ENCODE data around the gene GFRA1. TPM values are rescaled to one million over a fixed set of nuclear protein-coding genes. Genes with fewer than 3 reads are reported as not detected.

Gene GFRA1
- total RNA-seq, 1 experiment from 2014 or later, result not detected

DNA sequence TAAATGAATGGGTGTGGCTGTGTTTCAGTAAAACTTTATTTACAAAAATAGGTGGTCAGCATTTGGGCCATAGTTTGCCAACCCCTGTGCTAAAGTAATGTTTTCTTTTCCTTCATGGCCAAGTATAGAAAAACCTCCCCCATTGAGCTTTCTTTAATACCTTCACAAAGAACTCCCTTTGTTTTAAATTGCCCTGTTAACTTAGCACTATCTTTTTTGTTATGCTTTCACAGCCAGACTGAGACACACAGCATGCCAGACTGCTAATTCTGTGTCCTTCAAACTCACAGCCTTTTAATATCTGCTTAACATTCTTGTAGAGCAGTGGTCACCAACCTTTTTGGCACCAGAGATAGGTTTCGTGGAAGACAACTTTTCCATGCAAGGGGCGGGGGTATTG lies 78.0 kb downstream of the GFRA1 start:
- DNase-seq (ENCODE audit: low spot score), result no peak
- H3K9me3 ChIP-seq (ENCODE audit: low read depth, low read length, poor library complexity, severe bottlenecking), result no peaks in the 10 kb centered on the region
- H3K4me3 ChIP-seq (ENCODE audit: low read depth, low read length, poor library complexity, severe bottlenecking), result no peak overlapping the region
- no peak overlapping the region for H3K27ac ChIP-seq (ENCODE audit: low read depth, low read length, poor library complexity, severe bottlenecking)
- POLR2A ChIA-PET (ENCODE audit: low non-redundant PET), result no interaction called here
- no peaks in the 10 kb centered on the region for H3K36me3 ChIP-seq (ENCODE audit: insufficient read depth, low read length, poor library complexity, severe bottlenecking)
- intact Hi-C loops (cut with micrococcal nuclease; ENCODE audit: unreplicated experiment), result no loop called here
- no peaks in the 10 kb centered on the region for H3K4me1 ChIP-seq (ENCODE audit: insufficient read depth, low read length, poor library complexity, severe bottlenecking)
- H3K27me3 ChIP-seq (replicated peaks; ENCODE audit: insufficient read depth, low read depth, low read length, poor library complexity), result peaks cover 21% of the 10 kb centered on the region
- CTCF ChIA-PET, result interaction anchor here (0.6 kb wide), 1 partner anchor 744 kb away, joined by 3 read pairs; no protein-coding TSS in a partner anchor
- TF ChIP-seq, protein P1, sequence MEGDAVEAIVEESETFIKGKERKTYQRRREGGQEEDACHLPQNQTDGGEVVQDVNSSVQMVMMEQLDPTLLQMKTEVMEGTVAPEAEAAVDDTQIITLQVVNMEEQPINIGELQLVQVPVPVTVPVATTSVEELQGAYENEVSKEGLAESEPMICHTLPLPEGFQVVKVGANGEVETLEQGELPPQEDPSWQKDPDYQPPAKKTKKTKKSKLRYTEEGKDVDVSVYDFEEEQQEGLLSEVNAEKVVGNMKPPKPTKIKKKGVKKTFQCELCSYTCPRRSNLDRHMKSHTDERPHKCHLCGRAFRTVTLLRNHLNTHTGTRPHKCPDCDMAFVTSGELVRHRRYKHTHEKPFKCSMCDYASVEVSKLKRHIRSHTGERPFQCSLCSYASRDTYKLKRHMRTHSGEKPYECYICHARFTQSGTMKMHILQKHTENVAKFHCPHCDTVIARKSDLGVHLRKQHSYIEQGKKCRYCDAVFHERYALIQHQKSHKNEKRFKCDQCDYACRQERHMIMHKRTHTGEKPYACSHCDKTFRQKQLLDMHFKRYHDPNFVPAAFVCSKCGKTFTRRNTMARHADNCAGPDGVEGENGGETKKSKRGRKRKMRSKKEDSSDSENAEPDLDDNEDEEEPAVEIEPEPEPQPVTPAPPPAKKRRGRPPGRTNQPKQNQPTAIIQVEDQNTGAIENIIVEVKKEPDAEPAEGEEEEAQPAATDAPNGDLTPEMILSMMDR (conservative IDR thresholded peaks at IDR 0.05; ENCODE audit: low read depth, low read length), result no peak
- no peak for TF ChIP-seq EZH2 (IDR thresholded peaks at IDR 0.05; ENCODE audit: borderline replicate concordance, low read depth, low read length, poor library complexity, severe bottlenecking)
- no TSS peak for BruUV-seq (replicated peaks)

DNA sequence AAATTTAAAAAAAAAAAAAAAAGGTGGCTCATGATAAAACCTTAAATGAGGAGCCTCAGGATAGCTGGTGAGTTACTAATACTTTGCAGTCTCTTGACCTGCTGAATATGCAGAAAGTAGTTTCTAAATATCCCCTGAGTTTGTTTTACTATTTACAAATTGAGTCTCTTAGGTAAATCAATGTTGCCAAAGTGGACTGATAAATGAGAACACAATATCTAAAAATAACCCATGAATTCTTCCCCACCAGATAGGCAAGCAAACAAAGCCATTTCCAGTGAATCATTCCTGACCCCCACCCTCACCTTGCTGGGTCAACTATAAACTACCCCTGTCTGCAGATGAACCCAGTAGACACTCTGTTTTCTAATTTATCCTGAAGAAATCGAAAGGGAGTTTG lies 78.9 kb downstream of the GFRA1 start:
- Histone ChIP-seq H3K27ac (ENCODE audit: low read depth, low read length, poor library complexity, severe bottlenecking) (no peak overlapping the region), H3K27me3 (replicated peaks; ENCODE audit: insufficient read depth, low read depth, low read length, poor library complexity) (peaks cover 17% of the 10 kb centered on the region), H3K4me1 (ENCODE audit: insufficient read depth, low read length, poor library complexity, severe bottlenecking) (no peaks in the 10 kb centered on the region), H3K4me3 (ENCODE audit: low read depth, low read length, poor library complexity, severe bottlenecking) (no peak overlapping the region), H3K36me3 (ENCODE audit: insufficient read depth, low read length, poor library complexity, severe bottlenecking) (no peaks in the 10 kb centered on the region), H3K9me3 (ENCODE audit: low read depth, low read length, poor library complexity, severe bottlenecking) (no peaks in the 10 kb centered on the region)
- no TSS peak for BruUV-seq (replicated peaks)
- no peak for TF ChIP-seq EZH2 (IDR thresholded peaks at IDR 0.05; ENCODE audit: borderline replicate concordance, low read depth, low read length, poor library complexity, severe bottlenecking)
- TF ChIP-seq, protein P1 (conservative IDR thresholded peaks at IDR 0.05; ENCODE audit: low read depth, low read length), result no peak
- POLR2A ChIA-PET (ENCODE audit: low non-redundant PET), result no interaction called here
- CTCF ChIA-PET, result no interaction called here
- no peak for DNase-seq (ENCODE audit: low spot score)
- intact Hi-C loops (cut with micrococcal nuclease; ENCODE audit: unreplicated experiment), result no loop called here

DNA sequence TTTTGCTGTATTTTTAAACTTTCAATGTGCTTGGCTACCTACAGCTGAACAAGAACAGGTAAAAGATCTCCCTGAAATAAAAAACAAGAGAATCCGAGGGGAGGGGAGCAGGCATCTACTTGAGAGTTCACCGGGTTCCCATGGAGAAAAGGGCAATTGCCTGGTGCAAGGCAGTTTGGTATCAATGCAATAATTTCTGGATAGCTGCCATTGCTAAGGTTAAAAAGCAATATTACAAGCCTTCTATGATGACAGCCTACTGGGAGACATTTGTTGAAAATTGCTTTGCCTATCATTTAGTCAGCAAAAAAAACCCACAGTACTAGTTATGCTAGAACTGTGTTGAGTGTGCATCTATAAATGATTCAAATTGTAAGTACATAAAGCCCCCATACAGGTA lies 82.1 kb downstream of the GFRA1 start:
- Histone ChIP-seq H3K27me3 (replicated peaks; ENCODE audit: insufficient read depth, low read depth, low read length, poor library complexity) (peaks cover 25% of the 10 kb centered on the region), H3K36me3 (ENCODE audit: insufficient read depth, low read length, poor library complexity, severe bottlenecking) (no peaks in the 10 kb centered on the region), H3K27ac (ENCODE audit: low read depth, low read length, poor library complexity, severe bottlenecking) (no peak overlapping the region), H3K4me1 (ENCODE audit: insufficient read depth, low read length, poor library complexity, severe bottlenecking) (no peaks in the 10 kb centered on the region), H3K4me3 (ENCODE audit: low read depth, low read length, poor library complexity, severe bottlenecking) (no peak overlapping the region), H3K9me3 (ENCODE audit: low read depth, low read length, poor library complexity, severe bottlenecking) (no peaks in the 10 kb centered on the region)
- DNase-seq (ENCODE audit: low spot score), result no peak
- intact Hi-C loops (cut with micrococcal nuclease; ENCODE audit: unreplicated experiment), result no loop called here
- ChIA-PET CTCF (no interaction called here), POLR2A (ENCODE audit: low non-redundant PET) (no interaction called here)
- BruUV-seq (replicated peaks), result no TSS peak
- no peak for TF ChIP-seq EZH2 (IDR thresholded peaks at IDR 0.05; ENCODE audit: borderline replicate concordance, low read depth, low read length, poor library complexity, severe bottlenecking)
- TF ChIP-seq, protein P1 (conservative IDR thresholded peaks at IDR 0.05; ENCODE audit: low read depth, low read length), result no peak

Measured in A673 (cell line).